Stimulated activated CD4-positive, alpha-beta T cell treated with anti-CD3 and anti-CD28 coated beads, Interleukin-15, amount 100 ng/mL, for 24 hours (primary cell): ENCODE data around the gene FAM131C.
"Not testable (repeated sequence)": the region's sequence is repeated elsewhere in the genome, so short reads cannot be mapped to it uniquely, and the experiment has no call there.

ENCODE experiments used
- DNase-seq: peaks from one replicate; pipeline ENCODE4 v3.0.0-alpha.2; 2020

The FAM131C gene, protein sequence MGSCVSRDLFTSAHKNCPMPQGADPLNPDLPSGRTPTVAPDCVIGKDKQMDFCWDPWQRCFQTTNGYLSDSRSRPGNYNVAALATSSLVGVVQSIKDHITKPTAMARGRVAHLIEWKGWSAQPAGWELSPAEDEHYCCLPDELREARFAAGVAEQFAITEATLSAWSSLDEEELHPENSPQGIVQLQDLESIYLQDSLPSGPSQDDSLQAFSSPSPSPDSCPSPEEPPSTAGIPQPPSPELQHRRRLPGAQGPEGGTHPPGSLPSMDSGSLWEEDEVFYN

DNA sequence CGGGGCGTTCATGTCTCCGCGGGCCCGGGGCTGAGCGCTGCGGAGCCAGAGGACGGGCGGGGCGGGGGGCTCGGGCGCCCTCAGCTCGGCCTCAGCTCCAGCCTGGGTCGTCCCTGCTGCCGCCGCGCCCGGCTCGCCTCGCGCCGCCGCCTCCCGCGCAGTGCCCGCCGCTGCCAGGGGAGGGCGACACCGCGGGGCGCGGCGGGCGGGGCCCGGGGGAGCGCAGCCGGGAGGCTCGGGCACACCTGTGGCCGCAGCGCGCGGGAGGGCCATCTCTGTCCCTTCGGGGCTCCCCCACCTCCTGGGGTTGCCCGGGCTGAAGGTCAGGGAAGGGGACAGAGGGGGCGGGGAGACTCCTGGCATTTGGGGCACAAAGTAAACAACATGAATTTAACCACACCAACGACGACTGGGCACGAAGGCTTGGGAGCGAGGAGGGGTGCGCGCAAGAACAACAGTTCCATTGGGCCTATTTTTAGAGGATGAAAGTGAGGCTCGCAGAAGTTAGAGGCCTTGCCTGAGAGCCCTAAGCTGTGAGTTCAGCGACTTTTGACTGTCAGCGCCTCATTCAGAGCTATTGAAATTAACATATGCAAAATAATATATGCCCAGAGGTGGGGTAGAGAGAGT is at the start of gene FAM131C:
Gene FAM131C, minus strand, starts transcription at position 162 of the 630 bp plus-strand sequence. CDS start 209 bp downstream, outside the sequence.
- peak; percentile 55 for DNase-seq

DNA sequence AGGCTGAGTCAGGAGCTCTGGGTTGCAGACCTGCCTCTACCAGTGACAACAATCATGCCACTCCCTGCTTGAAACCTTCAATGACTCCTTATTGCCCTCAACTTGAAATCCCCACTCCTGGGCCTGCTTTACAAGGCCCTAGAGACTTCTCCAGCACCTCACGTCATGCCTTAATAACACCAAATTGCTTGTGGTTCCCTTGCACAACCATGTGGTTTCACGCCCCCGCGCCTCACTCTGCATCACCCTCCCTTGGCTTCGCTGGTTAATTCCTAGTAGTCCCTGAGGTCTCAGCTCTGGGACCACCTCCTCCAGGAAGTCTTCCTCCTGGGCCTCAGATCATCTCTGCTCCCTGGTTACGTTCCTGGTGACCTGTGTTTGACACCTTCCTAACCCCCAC is 49.5 kb upstream of the FAM131C start:
- peak; percentile 63 for DNase-seq

DNA sequence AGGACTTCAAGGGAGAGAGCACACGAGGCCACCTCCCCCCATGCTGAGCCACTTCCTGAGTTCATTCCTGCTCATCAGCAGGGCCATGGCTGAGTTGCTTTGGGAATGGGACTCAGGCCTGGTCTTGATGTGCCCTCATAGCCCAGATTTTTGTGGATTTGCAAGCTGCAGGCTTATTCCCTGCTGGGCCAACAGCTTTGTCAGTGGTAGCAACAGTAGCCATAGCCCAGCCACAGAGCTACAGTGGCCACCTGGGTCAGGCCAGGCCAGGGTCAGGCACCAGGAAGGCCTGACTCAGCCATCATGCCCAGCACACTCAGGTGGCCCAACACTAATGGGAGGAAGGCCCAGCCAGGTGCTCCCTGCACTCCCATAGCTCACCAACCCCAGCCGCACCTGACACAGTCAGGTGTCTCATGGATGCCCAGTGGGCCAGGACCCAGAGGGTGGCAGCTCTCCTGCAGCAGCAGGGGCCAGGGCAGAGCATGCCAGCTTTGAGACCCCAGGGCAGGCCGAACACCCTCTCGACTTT is 49.0 kb upstream of the FAM131C start:
- no peak for DNase-seq

DNA sequence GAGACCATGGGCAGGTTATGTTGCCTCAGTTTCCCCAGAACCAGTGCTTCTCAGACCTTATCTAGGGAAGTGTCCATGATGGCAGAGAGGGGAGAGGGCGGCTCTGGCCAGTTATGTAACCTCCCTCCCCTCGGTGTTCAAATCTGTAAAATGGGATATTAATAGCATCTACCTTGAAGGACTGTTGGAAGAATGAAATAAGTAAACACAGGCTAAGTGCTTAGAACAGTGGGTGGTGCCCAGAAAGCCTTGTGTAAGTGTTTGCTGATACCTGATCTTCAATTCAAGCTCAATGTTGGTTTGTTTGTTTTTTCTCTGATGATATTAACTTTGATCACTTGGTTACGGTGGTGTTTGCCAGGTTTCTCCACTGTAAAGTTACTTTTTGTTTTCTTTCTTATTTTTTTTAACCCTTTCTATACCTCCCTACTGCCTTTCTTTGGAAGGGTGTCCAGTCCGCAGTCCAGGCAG is 47.5 kb upstream of the FAM131C start:
- DNase-seq = no peak

DNA sequence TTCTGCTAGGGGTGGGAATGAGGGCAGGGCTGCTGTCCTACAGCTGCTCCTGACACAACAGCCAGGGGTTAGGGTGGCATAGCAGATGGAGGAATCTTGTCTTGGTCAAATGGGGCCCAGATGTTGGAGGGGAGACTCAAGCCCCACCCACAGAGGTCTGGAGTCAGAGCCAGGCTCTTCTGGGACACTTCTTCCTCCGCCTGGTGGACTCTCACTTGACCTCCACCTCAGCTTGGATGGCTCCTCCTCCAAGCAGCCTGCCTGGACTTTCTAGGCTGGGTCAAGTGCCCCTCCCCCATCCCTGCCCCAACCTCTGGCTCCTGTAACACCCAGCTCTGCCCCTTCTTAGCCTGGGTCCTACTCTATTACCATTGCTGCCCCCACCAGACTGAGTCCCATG is 47.0 kb upstream of the FAM131C start:
- DNase-seq = no peak

DNA sequence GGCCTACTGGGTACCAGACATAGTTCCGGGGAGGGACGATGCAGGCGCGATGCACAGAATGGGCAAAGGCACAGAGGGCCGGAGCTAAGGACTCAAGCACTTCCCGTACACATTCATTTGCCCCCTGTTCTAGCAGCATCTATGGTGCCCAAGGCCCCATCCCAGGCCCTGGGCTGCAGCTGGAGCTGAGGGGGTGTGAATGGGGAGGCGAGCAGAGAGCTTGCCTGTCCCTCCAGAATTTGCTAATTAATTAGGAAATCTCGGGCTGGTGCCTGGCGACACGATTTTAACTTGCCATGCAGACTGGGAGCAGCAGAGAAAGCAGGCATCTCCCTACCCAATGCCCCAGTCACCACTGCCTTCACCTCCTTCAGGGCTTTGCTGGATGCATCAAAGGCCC is 46.5 kb upstream of the FAM131C start:
- no peak for DNase-seq

DNA sequence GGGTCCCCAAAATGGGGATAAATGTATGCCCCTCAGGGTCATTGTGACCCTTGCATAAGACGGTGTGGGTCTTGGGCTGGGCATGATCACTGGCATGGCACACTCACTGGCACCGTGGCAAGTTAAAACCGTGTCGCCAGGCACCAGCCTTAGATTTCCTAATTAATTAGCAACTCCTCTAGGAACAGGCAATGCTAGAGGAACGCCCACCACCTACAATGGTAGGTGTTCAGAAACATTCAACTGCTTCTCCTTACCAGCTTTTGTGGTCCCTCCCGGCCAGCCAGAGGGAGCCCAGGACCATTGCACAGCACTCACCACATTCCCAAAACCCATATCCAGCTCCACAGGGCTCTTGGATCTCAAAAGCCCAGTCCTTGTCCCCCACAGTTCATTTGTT is 46.1 kb upstream of the FAM131C start:
- DNase-seq = no peak

DNA sequence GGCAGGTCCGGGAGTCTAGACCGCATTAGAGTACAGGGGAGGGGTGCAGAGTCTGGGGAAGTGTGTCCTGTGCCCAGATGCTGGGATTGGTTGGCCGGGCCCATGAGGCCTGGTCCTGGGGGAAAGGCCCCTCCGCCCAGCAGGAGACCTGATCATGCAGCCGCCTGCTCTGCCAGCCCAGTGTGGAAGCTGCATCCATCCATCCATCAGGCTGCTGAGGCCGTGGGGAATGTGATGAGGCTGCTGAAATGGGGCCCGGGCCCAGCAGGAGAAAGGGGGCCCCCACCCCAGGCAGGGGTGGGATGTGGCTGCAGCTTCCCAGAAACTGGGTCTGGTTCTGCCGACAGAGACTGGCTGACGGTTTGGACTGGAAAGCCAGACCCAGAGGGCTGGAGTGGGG is 45.3 kb upstream of the FAM131C start:
- no peak for DNase-seq

DNA sequence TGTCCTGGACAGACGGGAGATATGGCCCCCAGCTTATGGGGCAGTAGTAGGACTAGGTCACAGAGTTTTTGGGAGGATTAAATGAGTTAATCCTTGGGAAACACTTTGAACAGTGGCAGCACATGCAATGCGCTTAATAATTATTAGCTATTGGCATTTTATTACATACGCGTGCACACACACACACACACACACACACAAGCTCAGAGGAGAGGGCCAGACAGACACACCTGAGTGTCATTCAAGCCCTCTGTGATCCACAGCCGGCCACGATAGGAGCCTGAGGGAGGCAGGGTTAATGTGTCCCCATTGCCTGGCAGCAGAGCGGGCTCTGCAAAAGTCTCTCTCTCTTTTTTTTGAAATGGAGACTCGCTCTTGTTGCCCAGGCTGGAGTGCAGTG is 44.5 kb upstream of the FAM131C start:
- DNase-seq = no peak

DNA sequence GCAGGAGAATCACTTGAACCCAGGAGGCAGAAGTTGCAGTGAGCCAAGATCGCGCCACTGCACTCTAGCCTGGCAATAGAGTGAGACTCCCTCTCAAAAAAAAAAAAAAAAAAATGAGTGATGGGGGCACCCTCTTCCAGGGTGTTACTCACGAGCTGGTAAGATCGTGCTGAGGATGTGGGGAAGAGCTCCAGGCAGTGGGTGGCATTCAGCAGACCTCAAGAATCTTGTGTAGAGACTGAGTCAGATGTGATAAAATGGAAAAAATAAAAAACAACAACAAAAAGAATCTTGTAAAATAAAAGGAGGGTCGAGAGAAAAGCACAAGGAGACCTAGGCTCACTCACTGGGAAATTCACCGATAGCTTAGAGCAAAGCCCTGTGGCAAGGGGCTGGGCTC is 43.9 kb upstream of the FAM131C start:
- no peak for DNase-seq

DNA sequence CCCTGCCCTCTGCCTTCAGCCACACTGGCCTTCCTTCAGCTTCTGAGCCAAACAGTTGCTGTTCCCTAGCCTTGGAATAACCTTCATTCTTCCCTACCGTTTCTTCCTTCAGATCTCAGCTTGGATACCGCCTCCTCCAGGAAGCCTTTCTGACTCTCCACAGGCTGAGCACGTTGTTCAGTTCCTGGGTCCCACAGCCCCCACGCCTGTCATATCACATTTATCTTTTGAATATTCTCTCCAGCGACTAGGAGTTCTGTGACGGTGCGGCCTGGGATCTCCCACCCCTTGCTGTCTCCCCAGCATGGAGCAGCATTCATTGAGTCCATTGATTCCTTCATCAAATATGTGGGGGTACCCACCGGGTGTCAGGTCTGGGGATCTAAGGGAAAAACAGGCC is 43.2 kb upstream of the FAM131C start:
- no peak for DNase-seq

DNA sequence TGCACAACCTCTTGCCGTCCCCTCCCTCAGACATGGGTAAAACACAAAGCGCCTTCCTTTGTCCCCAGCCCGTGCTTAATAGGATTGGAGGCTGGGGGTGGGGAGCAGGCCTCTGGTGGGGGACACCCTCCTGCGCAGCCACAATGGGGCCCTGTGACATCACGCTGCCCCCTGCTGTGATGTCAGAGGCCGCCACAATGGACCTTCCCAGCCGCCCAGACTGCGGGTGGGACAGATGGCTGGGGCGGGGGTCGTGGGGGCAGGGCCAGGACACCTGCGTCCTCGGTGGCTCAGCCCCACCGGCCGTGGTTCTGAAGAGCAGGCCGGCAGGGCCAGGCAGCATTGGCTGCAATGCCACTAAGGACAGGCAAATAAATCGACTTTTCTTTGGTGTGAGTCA is 42.6 kb upstream of the FAM131C start:
- no peak for DNase-seq

DNA sequence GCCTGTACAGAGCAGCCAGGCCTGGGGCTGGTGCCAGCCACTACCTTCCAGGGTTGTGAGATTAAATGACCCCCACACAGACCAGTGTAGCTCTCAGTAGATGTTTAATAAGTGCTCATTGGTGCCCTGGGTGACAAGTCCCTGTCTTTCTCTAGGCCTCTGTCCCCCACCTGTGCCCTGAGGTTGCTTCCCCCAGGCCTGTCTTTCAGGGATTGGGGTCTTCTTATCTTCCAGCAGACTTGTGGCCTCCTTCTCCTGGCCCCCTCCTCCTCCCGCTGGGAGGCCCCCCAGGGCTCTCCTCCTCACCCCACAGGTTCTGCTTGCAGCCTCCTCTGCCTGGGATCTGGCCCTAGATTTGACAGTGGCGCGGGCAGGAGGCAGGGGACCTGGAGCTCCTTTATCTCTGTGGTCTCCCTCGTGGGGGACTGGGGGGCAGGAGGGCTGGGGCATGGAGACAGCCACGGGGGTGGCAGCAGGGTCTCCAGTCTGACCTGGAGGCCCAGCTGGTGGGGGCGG is 42.1 kb upstream of the FAM131C start:
- DNase-seq = no peak

DNA sequence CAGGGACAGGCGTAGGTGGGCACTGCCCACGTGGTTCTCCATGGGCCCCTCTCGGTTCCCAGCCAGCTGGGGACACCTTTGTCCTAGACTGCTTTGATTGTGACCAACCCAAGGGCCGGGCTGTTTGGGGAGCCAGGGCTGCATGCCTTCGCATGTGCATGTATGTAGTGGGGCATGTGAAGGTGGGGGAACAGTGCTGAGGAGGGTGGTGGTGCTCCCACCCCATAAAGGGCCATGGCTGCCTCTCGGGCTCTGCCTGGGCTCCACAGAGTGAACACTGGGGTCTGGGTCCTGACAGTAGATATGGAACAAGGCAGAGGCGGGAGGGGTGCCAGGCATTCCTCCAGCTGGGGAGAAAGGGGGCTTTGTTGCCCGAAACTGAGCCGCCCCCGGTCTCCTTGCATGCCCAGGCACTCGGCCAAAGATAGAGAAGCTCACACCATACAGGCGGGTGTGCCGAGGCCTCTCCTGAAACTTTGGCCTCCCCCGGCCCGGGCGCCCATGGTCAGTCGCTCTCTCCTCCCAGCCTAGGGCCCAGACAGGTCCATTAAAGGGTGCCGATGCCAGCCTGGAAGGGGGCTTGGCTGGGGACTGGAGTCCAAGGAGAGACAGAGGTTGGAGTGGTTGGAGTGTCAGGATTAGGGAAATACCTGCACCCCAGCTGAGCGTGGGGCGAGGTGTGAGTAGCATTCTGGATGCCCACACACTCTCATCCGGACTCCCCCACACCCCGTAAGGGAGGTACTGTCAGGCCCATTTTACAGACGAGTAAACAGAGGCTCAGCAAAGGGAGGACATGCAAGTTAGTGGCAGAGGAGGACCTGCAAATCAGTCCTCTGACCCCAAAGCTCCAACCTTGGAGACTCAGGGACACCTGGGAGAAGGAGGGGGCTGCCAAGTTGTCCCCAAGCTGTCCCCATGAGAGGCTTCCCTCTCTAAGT is 41.3 kb upstream of the FAM131C start:
- no peak for DNase-seq

DNA sequence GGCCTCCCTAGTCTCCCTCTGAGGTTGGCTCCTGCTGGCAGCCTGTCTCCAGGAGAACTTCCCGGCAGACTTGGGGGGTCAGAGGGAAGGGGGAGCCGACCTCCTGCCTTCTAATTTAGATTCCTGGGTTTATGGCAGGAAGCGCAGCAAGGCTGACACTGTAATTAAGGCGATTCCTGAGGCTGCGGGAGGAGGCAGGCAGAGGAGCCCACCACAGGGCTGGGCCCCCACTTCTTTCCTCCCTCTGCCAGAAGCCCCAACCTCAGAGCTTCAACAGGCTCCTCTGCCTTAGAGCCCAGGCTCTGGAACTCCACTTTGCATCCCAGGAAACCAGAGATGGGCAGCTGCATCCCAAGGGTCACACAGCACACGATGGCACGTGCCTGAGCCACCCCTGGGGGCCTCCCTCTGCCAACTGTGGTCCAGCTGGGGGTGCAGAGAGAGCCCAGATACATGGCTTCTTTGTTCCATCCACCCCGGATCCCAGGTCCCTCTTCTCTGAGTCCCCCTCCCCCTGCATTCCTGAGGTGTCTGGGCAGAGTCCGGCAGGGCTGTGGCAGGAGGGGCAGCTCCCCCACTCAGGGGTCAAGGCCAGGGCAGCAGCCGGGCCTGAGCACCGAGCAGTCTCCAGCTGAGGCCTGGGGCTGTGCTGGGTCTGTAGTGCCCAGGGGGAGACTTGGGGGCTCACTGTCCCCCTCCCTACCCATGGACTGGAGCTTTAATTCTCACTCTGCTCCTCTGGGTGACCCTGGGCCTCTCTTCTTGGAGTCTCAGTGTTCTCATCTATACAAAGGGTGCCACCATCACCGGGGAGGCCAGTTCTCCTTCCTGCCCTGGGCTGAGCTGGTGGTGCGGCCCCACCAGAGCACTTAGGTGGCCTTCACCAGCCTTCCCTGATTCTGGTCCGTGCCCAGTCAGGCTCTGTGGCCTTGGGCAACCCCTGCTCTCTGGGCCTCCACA is 39.4 kb upstream of the FAM131C start:
- DNase-seq = no peak

DNA sequence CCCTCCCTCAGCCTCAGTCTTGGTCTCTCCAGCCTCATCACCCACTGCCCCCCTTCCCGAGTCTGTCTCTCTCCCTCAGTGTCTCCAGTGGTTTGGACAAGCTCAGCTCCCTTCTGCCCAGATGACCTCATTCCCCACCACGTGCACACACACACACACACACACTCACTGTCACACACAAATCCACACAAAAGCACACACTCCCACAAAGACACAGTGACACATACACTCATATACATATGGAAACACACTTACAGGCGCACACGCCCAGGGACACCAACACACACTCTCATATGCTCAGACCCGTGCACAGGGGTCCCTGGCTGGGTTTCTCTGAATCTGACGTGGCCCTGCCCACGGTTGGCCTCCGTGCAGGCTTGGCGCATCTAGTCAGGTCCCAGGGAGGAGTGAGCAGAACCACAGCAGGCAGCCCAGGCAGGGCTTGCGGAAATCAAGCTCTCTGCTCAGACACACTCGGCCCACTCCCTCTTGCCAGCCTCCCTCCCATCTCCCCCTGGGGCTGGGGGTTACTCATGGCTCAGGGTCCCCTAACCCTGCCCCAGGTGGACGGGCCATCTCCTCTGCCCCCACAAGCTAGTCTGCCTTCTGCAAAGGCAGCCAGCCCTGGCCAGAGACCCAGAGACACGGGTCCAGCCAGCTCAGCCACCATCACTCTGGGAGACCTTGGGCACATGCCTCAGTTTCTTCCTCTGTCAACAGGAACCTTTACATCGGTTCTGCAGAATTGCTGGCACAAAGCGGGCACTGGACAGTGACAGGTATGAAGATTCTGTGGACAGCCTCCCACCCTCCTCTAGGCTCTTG is 38.5 kb upstream of the FAM131C start:
- DNase-seq = no peak

DNA sequence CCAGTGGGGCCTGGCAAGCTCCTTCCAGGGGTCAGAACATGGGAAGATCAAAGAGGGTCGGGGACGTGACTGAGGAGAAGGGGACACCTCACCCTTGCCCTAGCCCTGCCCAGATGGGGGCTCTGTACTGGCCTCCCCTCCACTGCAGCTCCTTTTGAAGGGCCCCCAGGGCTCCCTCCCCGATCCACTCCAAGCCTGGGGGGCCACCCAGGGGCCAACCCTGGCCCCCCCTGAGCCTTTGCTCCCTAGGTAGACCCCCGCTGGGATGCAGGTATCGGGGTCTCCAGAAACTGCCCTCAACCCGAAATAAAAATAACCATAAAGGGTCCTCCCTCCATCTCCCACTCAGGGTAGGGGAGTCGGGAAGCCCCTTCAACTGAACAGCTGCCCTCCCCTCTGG is 37.4 kb upstream of the FAM131C start:
- no peak for DNase-seq

DNA sequence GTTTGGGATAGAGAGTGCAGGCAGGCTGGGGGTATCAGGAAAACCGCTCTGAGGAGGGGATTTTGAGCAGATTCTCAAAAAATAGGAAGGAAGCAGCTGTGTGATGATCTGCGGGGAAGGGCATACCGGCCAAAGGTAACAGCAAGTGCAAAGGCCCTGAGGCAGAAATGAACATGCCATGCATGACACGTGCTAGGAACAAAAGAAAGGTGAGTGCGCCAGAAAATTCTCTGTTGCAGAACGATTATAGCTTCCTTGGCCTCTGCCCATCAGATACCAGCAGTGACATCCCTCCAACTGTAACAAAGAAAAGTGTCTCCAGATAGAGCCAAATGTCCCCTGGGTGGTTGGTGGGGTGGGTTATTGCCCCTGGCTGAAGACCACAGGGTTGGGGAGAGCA is 37.0 kb upstream of the FAM131C start:
- DNase-seq = no peak

DNA sequence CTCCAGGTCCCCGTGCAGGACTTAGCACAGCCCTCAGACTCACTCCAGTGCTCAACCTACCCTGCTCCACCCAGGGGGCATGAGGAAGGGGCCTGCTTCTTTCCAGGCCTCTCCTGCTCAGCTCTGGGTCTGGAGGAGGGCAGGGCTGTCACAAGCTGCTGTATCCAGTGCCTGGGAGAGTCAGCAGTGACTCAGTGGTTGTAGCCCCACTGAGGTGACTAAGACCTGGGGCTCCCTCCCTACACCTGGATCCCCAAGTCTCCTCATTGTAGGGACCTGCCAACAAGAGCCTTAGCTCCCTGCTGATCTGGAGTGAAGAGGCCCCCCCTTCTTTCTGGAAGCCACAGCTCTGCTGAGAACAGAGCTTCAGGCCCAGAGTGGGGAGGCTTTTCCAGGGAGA is 36.1 kb upstream of the FAM131C start:
- no peak for DNase-seq

DNA sequence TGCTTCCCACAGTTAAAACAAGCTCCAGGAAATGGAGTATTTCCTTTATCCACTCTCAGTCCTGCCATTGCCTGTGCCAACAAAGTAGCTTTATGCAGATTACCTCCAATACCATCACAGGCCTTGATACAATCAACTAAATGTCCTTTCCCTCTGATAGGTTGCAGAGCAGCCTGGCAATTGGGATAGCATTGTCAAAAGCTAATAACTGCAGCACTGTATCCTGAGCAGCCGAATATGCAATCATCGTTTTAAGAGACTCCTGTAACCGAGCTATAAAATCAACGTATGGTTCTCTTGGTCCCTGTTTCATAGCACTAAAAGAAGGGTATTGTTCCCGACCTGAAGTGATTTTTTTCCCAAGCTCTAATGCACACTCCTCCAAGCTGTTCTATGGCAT is 33.6 kb upstream of the FAM131C start:
- not testable (repeated sequence) for DNase-seq

DNA sequence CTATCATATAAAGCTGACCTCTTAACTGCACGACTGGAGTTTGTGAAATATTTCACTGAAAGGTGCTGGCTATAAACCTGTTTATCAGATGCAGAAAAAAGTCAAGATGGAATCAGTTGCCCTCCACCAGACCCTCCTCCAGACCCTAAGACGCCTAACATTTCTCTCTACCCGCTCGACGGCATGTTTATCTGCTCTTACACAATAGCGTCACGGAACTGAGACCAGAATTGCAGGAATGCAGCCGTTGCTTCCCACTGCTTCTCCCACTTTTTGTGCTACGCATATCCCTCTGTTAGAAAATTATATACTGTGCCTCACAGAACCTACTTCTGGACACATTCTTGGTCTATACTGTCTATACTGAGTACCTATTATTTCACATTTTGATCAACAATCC is 28.2 kb upstream of the FAM131C start:
- DNase-seq = no peak
